Femur (tissue), 1 donor: ENCODE results near the gene TRABD.

Experiments used
- DNase-seq: peaks from one replicate; pipeline ENCODE4 v3.0.0-alpha.2; 2017

TRABD gene

DNA sequence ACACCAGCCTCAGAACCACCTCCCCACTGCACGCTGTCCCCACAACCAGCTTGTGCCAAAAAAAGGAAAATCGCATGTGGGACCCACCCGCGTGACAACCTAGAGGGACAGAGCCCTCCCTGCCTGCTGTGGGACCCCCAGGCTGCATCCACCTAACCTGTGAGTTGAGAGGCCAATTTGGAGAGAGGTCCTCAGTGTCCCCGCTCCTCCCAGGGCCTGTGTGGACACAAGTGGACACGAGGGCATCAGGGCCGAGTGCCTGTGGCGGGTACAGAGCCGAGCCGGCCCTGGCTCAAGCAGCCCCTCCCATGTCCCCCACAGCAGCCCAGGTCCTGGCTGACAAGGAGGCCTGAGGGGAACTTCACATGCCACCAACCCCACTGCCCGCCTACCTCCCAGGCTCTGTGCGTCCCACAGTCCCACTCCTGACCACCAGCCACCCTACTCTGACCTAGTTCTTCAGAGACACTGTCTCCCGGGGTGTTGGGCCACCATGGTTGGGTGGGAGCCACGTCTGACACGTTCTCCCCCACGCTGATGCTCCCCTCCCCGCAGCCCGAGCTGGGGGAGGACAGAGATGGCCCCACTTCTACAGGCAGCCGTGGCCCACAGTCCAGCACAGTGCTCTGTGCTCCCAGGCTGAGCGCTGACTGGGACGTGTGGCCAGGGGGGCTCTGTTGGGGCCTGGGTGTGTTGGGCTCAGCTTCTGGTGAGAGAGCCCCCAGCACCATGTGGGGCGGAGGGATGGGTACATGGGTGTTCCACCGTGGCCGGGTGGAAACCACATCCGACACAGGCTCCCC, 34.3 kb downstream of the TRABD start:
- peak; percentile 14 for DNase-seq

DNA sequence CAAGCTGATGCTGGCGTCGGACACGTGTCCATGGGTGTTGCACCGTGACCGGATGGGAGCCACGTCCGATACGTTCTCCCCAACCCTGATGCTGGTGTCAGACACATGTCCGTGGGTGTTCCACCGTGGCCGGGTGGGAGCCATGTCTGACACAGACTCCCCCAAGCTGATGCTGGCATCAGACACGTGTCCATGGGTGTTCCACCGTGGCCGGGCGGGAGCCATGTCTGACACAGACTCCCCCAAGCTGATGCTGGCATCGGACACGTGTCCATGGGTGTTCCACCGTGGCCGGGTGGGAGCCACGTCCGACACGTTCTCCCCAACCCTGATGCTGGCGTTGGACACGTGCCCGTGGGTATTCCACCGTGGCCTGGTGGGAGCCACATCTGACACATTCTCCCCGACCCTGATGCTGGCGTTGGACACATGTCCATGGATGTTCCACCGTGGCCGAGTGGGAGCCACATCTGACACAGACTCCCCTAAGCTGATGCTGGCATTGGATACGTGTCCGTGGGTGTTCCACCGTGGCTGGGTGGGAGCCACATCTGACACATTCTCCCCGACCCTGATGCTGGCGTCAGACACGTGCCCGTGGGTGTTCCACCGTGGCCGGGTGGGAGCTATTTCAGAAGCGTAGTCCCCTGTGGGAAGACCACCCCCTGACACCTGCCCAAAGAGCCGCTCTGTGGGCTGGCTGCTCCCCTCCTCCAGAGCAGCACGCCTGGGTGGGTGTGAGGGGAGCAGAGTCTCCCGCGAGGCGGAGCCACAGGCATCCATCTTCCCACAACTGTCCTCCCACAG, 35.1 kb downstream of the TRABD start:
- DNase-seq = peak; percentile 21

DNA sequence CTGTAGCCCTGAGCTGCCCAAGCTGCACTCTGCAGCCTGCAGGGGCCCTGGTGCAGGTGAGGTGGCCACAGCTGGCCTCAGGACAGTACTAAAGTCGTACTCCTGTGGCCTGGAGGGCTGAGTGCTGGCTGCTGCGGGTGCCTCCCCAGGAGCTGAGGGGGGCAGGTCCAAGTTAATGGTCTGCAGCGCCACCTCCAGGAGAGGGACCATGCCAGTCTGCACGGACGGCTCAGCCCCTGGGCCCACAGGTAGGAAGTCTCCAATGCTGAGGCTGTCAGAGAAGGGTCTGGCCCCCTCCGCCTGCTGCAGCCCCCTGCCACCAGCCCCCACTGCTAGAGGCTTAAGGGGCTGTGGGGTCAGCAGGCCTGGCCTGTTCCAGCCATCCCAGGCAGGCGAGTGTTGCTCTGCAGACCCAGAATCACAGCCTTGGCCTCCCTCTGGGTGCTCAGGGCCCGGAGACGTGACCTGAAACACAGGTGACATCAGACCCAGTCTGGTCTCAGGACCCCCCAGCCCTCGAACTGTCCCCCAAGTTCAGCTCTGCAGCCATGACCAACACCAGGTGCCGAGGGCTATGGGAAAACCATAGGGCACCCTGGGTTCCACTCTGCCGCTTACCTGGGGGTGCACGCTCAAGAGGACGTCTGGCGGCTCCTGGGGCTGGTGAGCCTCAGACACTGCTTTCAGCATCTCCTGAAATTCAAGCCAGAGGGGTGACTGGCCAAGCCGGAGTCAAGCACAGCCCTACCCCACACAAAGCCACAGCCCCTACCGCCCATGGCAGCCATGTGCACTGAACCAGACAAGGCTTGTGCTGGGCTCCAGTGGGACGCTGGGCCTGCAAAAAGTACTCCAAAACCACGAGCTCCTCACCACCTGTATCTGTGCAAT, 35.9 kb downstream of the TRABD start:
- DNase-seq = peak; percentile 17

DNA sequence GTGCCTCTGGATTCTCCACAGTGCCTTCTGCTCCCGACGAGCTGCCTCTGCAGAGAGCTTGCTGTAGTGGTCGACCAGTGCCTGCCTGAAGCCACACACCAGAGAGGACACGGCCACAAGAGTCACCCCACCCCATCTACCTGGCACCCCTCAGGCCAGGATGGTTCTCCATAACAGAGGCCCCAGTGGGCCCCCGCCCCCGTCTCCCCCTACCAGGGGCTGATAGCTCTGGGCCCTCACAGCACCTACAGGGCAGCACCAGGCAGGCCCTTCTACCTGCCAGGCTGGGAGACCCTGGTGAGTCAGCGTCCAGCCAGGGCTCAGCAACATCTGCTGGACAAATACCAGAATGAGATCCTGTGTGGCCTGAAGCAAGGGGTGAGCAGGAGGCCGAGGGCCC, 36.8 kb downstream of the TRABD start:
- DNase-seq = peak; percentile 19

DNA sequence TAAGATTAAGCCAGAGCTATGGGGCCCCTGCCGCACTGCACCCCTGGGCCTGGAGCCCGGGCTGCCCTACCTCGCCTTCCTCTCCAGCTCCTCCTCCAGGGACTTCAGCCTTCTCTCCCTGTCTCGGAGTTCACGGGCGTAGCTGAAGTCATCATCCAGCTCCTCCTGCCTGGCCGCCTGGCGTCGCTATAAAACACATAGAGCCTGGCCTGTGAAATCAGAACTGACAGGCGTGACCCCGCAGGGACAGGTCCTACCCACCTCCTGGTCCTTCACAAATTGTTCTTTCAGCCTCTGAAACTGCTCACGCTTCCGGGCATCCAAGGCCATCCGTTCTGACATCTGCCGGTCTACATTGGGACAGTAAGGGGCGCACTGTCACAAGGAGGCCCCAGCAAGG, 38.4 kb downstream of the TRABD start:
- DNase-seq = no peak

DNA sequence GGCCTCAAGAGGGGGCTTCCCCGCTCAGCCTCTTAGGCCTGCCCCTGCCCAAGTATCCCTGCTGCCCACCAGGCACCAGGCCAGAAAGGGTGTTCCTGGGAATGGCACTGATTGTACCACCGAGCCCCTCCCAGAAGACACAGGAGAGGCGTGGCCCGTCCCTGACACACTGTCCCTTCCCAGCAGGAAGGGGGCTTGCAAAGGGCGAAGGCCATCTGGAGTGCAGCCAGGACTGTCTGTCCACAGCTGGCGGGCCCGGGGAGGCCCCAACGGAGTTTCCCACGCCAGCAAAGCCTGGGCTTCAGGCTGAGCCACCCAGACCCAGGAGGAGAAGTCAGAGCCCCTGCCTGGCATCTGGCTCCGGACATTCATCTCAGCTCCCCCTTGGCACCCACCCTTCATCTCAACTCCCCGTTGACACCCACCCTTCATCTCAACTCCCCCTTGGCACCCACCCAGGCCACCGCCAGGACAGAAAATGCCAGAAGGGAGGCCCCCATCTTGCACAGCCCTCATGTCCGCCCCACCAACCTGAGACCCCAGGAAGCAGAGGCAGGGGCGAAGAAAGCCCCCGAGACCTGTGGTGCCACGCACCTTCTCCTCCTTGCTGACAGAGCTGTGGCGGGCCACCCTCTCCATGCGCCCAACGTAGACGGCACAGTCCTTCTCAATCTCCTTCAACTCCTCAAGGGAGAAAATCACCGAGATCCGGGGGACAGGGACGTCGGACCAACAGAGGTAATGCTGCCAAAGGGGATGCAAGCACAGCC, 39.7 kb downstream of the TRABD start:
- DNase-seq = peak; percentile 29

DNA sequence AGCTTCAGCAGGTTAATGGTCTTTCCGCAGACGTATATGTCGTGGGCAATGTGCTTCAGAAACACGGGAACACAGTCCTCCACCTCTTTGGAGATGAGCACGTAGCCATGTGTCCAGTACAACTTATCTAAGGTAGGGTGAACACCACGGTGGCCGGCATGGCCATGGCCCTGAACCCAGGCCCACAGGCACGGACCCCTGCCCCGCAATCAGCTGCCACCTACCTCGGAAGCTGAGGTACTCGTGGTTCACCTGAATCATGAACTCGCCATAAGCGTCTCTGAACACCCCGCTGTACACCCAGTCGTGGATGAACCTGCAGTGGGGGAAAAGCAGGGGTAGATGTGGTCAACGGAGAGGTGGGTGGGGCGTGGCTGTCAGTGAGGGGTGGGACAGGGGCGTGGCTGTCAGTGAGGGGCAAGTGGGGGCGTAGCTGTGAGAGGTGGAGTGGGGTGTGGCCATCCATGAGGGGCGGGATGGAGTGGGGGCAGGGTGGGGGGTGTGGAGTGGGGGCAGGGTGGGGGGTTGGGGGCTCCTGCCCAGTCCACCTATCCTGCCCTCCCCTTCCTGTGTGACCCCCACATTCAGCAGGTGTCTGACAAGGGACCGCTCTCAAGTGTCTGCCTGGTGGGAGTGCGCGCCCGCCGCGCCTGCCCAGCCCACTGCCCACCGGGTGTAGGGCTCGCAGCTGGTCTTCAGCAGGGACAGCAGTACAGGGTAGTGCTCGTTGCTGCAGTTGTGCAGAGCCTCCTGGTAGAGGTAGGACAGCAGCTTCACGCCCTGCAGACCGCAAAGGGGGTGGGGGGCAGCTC, 40.6 kb downstream of the TRABD start:
- peak; percentile 17 for DNase-seq

DNA sequence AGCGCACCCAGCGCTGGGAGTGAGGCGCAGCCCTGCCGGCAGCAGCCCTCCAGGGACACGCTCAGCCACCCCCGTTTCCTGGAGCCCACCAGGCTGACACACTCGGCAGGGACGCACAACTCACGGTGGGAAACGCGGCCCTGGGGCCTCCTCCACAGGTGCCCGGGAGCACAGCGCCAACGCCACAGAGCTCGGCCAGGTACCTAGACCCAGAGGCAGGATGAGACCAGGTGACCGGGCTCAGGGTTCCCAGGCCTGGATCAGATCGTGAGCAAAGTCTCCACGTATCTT, 41.1 kb downstream of the TRABD start:
- peak; percentile 23 for DNase-seq

DNA sequence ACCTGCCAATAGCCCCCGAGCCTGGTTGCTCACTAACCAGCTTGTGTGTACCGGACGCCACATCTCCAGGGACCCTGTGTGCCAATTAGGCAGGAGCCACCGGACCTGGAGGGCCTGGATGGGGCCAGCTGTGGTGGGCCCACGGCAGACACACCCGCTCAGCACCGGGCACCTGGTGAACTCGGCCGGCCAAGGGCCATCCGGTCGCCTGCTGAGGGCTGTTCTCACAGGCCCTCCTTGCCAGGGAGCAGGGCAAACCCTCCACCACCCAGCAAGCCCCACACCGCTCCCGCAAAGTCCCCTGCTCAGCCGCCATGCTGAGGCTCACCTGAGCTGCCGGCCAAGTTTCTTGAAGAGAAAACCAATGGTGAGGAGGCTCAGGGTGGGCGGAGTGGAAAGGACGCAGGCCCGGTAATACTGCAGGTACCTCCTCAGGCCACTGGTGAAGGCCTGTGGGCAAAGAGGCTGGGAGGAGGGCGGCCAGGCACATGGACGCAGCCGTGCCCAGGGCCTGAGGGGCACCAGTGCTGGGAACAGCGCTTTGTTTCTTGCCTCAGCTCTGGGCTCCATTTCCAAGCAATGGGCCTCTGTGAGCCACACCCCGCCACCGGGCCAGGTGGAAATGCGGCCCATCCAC, 42.0 kb downstream of the TRABD start:
- peak; percentile 8 for DNase-seq

DNA sequence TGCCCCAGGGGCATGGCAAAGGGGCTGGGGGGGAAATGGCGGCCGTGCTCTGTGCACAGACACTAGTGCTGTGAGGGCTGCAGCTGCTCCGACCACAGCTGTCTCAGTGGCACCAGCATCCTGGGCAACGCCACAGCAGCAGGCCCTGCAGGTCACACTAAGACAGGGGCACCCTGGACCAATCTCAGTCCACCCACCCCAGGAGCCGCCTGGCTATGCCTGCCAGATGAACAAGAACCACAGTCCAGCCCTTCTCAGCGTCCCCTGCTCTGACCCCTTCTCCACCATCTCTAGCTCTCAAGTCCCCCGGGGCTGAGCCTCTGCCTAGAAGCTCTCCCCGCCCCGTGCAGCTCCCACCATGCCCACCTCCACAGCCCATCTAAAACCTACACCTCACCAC, 42.7 kb downstream of the TRABD start:
- peak; percentile 11 for DNase-seq

DNA sequence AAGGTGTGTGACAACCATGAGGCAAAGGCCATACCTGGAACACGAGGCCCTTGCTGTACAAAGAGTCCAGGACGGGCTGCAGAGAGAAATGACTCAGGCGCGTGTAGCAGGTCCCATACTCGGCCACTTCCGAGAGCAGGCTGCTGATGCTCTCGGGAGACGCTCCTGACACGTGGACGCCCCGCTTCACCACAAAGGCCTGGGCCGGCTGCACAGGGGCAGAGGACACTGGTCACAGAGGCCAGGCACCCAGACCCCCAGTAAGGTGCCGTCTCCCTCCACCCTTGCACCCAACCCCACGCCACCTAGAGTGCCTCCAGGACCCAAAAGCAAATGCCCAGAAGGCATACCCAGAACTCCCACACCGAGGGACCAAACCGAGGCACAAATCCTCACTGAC, 43.7 kb downstream of the TRABD start:
- DNase-seq = no peak

DNA sequence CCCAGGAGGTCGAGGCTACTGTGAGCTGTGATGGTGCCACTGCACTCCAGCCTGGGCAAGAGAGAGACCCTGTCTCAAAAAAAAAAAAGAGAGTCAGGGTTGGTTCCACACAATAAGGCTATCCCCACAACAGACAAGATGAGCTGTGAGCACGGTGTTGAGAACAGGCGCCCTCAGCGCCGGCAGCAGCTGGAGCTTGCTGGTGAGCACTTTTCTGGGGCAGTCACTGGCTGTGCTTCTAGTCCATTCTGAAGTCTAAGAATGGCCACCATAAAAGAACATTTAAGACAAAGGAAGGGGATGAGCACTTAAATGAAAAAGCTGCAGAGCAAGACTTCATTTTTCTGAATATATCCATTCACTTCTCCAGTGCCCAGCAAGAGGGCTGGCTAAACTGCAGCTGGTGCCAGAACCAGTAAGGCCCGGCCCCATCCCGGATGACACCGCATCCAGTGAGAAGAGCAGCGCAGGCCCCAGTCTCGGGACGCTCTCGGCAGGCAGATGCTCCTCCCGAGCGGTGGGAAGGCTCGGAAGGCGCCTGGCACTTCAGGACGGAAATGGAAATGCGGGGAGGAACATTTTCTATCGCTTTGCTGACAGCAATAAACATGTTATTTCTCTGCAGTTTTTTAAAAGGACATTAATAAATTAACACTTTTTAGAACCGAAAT, 46.9 kb downstream of the TRABD start:
- no peak for DNase-seq

DNA sequence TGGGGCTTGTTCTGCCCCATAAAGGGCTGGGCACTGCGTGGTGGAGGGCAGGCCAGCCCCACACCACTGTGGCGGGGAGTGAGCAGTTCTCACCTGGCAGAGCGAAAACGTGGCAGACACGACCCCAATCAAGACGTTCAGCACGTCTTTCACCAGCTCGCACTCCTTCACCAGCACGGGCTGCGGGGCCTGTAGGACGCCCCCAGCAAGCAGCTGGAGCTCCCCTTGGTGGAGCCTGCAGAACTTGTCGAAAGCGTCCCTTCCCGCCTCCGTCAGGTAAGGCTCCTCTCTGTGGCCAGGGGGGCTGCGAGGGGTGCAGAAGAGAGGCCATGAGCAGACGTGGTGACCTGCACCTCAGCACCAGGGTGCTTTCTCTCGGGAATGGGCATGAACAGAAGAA, 47.5 kb downstream of the TRABD start:
- DNase-seq = no peak

DNA sequence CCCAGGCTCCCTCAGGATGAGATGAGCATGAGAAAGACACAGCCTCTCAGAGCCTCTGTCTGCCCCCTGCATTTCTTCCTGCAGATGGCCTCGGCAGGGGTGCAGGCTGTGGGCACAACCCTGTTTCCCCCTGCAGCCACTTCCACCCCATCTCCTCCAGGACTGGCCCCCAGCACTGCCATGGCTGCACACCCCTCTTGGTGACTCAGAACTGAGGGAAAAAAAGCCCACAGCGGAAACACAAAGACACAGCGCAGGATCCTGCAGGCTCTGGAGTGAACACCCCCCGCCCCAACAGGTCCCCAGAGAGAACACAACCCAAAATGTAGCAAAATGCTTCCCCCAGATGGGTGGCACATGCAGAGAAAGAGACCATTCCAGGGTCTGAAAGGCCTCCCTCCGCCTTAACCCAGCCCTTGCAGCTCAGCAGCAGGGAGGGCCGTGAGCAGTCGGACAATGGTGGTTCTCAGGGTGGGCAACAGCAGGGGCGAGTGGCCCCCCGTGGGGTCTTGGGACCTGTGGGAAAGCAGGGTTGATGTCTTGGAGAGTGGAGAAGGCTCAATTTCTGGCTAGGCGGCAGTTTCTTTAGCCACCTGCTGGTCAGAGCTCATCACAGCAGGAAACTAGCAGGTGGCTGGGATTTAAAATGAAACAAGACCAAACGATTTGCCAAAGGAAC, 51.2 kb downstream of the TRABD start:
- no peak for DNase-seq

DNA sequence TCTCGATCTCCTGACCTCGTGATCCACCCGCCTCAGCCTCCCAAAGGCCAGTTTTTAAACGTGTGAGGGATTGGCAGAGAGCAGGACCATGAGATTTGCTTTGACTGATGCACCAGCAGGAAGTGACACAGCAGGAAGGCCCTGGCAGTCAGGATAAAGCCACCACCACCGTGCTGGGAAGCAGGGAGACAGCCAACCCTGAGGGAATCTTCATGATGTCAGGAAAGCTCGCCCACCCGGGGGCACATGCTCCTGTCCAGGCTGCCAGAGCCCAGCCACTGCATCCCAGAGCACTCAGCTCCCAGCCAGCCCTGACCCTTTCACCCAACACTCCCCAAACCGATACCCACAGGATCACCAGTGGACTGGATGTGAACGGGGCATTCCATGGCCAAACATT, 53.0 kb downstream of the TRABD start:
- no peak for DNase-seq

DNA sequence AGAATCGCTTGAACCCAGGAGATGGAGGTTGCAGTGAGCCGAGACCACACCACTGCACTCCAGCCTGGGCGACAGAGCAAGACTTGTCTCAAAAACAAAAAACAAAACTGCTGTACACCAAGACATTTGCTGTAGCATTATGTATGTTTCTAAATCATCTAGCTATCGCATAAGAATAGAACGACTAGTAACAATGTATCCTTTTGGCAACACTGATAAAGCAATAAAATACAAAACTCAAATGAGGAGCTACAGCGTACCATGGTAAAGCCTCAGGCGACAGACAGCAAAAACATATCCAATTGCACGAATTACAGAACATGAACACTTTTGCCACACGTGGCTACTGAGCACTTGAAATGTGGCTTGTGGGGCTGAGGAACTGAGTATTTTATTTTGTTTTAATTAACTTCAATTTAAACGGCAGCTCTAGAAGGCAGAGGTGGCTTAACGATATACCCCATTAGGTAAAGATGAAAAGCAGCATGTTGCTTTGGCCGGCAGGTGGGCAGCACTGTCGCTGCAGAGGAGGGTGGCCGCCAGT, 56.8 kb downstream of the TRABD start:
- DNase-seq = no peak

DNA sequence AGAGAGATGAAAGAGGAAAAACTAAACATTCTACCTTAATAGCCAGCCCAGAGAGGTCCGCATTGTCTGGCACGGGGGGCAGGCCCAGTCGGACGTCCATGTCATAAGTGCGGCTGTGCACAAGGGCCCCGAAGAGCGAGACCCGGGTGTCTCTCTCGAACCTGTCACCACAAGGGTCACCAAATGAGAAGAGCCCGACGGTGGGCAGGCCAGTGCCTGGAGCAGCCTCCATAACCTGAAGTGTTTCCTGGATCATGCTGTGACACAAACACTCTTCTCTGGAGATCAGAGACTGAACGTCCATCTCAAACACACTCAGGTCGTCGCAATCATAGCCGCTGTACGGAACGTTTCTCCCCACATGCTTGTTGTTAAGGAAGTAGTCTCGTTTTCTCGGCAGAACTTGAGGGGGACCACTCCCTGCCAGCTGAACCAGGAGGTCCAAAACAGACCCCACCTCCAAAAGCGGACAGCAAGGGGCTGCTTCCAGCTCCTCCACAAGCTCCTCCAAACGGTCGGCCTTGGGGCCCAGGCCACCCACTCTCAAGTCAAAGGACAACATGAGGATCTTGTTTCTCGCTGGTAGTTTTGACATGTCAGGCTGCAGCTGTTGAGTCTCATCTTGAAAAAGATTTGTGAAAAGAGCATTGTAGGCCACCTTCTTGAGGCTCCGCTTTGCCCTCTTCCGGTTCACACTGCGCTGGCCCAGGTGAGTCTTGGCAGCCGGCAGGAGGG, 58.1 kb downstream of the TRABD start:
- DNase-seq = no peak

DNA sequence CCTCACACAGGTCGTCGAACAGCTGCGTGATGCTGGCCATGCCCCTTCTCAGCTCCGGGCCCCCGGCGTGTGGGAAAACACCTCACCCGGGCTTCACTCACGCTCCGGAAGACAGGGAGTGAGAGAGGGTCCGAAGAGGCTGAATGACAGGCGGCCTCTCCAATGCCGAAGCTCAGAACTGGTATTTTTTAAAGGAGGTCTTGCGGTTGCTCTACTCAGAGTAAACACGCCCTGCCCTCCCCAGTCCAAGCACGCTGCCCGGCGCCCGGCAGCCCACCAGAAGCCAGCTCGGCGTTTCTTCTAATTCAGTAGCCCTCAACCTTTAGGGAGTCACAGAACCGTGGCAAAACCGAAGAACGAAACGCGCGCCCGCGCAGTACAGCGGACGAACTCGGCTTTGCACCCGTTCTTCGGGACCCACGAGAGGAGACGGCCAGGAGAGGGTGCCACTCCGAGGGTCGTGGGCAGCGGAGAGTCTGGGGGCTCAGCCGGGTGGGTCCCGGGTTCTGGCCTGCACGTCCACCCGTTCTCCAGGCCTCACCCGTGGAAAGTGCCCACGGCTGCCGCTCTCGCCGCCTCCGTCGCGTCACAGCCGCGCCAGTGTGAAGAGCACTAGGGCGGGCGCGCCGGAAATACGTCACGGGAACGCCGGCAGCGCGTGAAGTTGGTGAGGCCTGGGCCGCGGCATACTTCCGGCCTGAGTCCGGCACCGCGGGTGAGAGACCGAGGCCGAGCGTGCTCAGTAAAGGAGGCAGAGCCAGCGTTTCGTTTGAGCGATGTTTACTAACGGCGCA, 58.9 kb downstream of the TRABD start, which contains the start of gene TUBGCP6:
Gene TUBGCP6 (minus strand): TSS at position 604 of the 794 bp plus-strand sequence. CDS start 564 bp downstream, at position 40.
- DNase-seq = peak; percentile 96
